ENCODE measurements around the gene CIT.

CIT gene

GRCh38 chr12:119693511-119693910 is 183.6 kb downstream of the CIT start:
- WGBS (ENCODE audit: insufficient coverage, insufficient read length), result no CpG with 5 or more reads among the region's 1 CpG
- Histone ChIP-seq H3K27ac (ENCODE audit: low read length) (no peak overlapping the region), H3K4me1 (ENCODE audit: control insufficient read depth, insufficient read depth, low read length) (no peaks in the 10 kb centered on the region), H3K9me3 (ENCODE audit: control insufficient read depth, insufficient read depth, low read length) (no peaks in the 10 kb centered on the region), H3K36me3 (ENCODE audit: control insufficient read depth, insufficient read depth, low read length) (peaks cover 10% of the 10 kb centered on the region), H3K27me3 (ENCODE audit: control insufficient read depth, insufficient read depth, low read length) (no peaks in the 10 kb centered on the region), H3K4me3 (ENCODE audit: low read length) (no peak overlapping the region)
- no peak for DNase-seq (ENCODE audit: low read depth, low spot score)

DNA sequence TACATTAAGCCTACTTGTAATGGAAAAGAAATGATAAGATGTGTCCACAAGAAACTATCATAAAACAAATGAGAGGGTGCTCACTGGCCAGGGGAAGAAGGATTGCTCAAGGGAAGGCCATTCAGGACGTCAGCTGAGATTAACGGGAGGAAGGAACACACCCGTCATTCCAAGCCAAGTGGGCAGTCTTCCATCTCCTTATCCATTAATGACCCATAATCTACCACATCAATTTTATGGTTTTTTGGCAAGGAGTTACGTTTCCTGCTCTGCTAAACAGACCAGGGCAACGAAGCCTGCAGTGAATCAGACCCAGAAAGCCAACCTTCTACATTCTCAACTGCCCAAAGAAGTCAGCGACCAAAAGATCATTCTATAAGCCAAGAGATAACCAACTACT is 184.1 kb downstream of the CIT start:
- Histone ChIP-seq H3K27ac (ENCODE audit: low read length) (no peak overlapping the region), H3K9me3 (ENCODE audit: control insufficient read depth, insufficient read depth, low read length) (no peaks in the 10 kb centered on the region), H3K27me3 (ENCODE audit: control insufficient read depth, insufficient read depth, low read length) (no peaks in the 10 kb centered on the region), H3K36me3 (ENCODE audit: control insufficient read depth, insufficient read depth, low read length) (peaks cover 10% of the 10 kb centered on the region), H3K4me3 (ENCODE audit: low read length) (no peak overlapping the region), H3K4me1 (ENCODE audit: control insufficient read depth, insufficient read depth, low read length) (no peaks in the 10 kb centered on the region)
- no peak for DNase-seq (ENCODE audit: low read depth, low spot score)
- WGBS (ENCODE audit: insufficient coverage, insufficient read length), result no CpG with 5 or more reads among the region's 6 CpGs

- peaks cover 8% of the 10 kb centered on the region for H3K36me3 ChIP-seq (ENCODE audit: control insufficient read depth, insufficient read depth, low read length)
- no CpG with 5 or more reads among the region's 5 CpGs for WGBS (ENCODE audit: insufficient coverage, insufficient read length)
- no peak overlapping the region for H3K27ac ChIP-seq (ENCODE audit: low read length)
Observed at GRCh38 chr12:119692410-119692809, 184.7 kb downstream of the CIT start.

DNA sequence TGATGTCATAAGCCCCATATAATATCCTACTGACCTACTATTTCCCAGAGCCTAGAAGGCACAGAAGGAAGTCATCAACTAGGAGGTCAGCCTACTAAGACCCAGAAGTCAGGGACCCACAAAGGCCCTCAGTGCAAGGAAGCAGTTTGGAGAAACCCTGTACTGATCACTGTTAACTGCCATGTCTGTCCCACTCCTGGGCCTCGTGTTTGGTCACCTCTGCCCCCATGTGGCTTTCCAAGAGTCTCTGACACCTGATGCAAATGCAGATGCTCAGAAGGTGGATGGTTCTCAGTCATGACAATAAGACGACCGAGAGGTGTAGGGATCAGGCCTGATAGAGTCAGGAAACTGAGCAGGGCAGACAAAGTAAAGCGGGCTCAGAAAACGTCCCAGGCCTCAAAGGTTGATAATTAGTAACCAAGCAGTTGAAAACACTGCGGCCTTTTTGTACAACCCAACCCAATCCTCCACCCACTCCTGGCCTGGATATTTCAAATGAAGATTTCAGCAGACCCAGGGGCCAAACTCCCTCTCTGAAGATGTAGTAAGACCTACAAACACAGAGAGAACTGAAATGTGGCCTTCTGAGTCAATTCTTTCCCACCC is 185.8 kb downstream of the CIT start:
- Histone ChIP-seq H3K9me3 (ENCODE audit: control insufficient read depth, insufficient read depth, low read length) (no peaks in the 10 kb centered on the region), H3K27me3 (ENCODE audit: control insufficient read depth, insufficient read depth, low read length) (no peaks in the 10 kb centered on the region), H3K27ac (ENCODE audit: low read length) (no peak overlapping the region), H3K36me3 (ENCODE audit: control insufficient read depth, insufficient read depth, low read length) (peaks cover 8% of the 10 kb centered on the region), H3K4me1 (ENCODE audit: control insufficient read depth, insufficient read depth, low read length) (no peaks in the 10 kb centered on the region), H3K4me3 (ENCODE audit: low read length) (no peak overlapping the region)
- DNase-seq (ENCODE audit: low read depth, low spot score), result no peak
- WGBS (ENCODE audit: insufficient coverage, insufficient read length), result no CpG with 5 or more reads among the region's 6 CpGs

More at GRCh38 chr12:119692410-119692809, 184.7 kb downstream of the CIT start:
- Histone ChIP-seq H3K4me3 (ENCODE audit: low read length) (no peak overlapping the region), H3K4me1 (ENCODE audit: control insufficient read depth, insufficient read depth, low read length) (no peaks in the 10 kb centered on the region), H3K27me3 (ENCODE audit: control insufficient read depth, insufficient read depth, low read length) (no peaks in the 10 kb centered on the region), H3K9me3 (ENCODE audit: control insufficient read depth, insufficient read depth, low read length) (no peaks in the 10 kb centered on the region)
- no peak for DNase-seq (ENCODE audit: low read depth, low spot score)

- no peak overlapping the region for H3K4me3 ChIP-seq (ENCODE audit: low read length)
- DNase-seq (ENCODE audit: low read depth, low spot score), result no peak
- no peaks in the 10 kb centered on the region for H3K27me3 ChIP-seq (ENCODE audit: control insufficient read depth, insufficient read depth, low read length)
- H3K27ac ChIP-seq (ENCODE audit: low read length), result no peak overlapping the region
- H3K4me1 ChIP-seq (ENCODE audit: control insufficient read depth, insufficient read depth, low read length), result no peaks in the 10 kb centered on the region
- H3K9me3 ChIP-seq (ENCODE audit: control insufficient read depth, insufficient read depth, low read length), result no peaks in the 10 kb centered on the region
- peaks cover 8% of the 10 kb centered on the region for H3K36me3 ChIP-seq (ENCODE audit: control insufficient read depth, insufficient read depth, low read length)
- WGBS (ENCODE audit: insufficient coverage, insufficient read length), result no CpG with 5 or more reads among the region's 38 CpGs
Observed at GRCh38 chr12:119689935-119690500, 187.1 kb downstream of the CIT start.

- H3K9me3 ChIP-seq (ENCODE audit: control insufficient read depth, insufficient read depth, low read length), result no peaks in the 10 kb centered on the region
- no CpG with 5 or more reads among the region's 9 CpGs for WGBS (ENCODE audit: insufficient coverage, insufficient read length)
- no peak overlapping the region for H3K27ac ChIP-seq (ENCODE audit: low read length)
- no peak for DNase-seq (ENCODE audit: low read depth, low spot score)
- no peak overlapping the region for H3K4me3 ChIP-seq (ENCODE audit: low read length)
- no peaks in the 10 kb centered on the region for H3K4me1 ChIP-seq (ENCODE audit: control insufficient read depth, insufficient read depth, low read length)
- H3K27me3 ChIP-seq (ENCODE audit: control insufficient read depth, insufficient read depth, low read length), result no peaks in the 10 kb centered on the region
- peaks cover 8% of the 10 kb centered on the region for H3K36me3 ChIP-seq (ENCODE audit: control insufficient read depth, insufficient read depth, low read length)
Observed at GRCh38 chr12:119687879-119688278, 189.2 kb downstream of the CIT start.

DNA sequence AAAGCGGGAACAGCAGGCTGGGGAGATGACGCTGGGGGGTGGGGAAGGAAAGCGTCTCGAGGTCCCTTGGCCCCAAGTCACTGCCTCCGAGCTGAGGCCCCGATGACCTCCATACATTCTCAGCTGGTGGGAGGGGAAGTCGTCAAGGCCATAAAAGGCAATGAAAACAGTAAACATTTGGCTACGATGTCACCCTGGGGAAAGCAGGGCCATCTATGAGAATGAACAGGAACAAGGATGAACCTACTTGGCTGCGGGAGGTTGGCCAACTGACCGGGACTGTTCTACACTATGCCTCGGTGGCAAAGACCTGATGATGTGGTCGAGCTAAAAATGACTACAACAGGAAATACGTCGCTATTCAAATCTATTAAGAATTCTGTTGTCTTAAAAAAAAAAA is 189.7 kb downstream of the CIT start:
- no peak for DNase-seq (ENCODE audit: low read depth, low spot score)
- no peaks in the 10 kb centered on the region for H3K4me1 ChIP-seq (ENCODE audit: control insufficient read depth, insufficient read depth, low read length)
- no peak overlapping the region for H3K4me3 ChIP-seq (ENCODE audit: low read length)
- H3K27ac ChIP-seq (ENCODE audit: low read length), result no peak overlapping the region
- WGBS (ENCODE audit: insufficient coverage, insufficient read length), result no CpG with 5 or more reads among the region's 14 CpGs
- H3K9me3 ChIP-seq (ENCODE audit: control insufficient read depth, insufficient read depth, low read length), result no peaks in the 10 kb centered on the region
- peaks cover 8% of the 10 kb centered on the region for H3K36me3 ChIP-seq (ENCODE audit: control insufficient read depth, insufficient read depth, low read length)
- no peaks in the 10 kb centered on the region for H3K27me3 ChIP-seq (ENCODE audit: control insufficient read depth, insufficient read depth, low read length)

DNA sequence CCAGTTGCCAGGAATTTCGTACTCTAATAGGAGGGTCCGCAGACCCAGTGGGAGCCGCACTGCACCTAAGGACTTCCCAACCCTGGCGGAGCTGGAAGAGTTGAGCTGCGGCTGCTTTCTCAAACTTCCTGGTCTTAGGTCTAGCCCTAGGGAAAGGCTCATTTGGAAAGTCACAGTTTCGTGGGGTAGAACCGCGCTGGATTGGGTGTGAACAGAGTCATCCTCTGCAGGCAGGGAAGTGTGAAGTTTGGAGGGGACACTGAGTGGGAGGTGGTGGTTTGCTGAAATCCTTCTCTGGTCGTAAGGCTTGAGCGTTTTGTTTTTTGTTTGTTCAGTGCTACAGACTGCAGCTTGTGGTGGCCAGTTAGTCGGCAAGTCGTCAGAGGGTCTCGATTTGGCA is 190.3 kb downstream of the CIT start:
- no peaks in the 10 kb centered on the region for H3K4me1 ChIP-seq (ENCODE audit: control insufficient read depth, insufficient read depth, low read length)
- no peaks in the 10 kb centered on the region for H3K27me3 ChIP-seq (ENCODE audit: control insufficient read depth, insufficient read depth, low read length)
- H3K36me3 ChIP-seq (ENCODE audit: control insufficient read depth, insufficient read depth, low read length), result peaks cover 12% of the 10 kb centered on the region
- no peak overlapping the region for H3K27ac ChIP-seq (ENCODE audit: low read length)
- H3K9me3 ChIP-seq (ENCODE audit: control insufficient read depth, insufficient read depth, low read length), result no peaks in the 10 kb centered on the region
- WGBS (ENCODE audit: insufficient coverage, insufficient read length), result no CpG with 5 or more reads among the region's 13 CpGs
- no peak for DNase-seq (ENCODE audit: low read depth, low spot score)
- H3K4me3 ChIP-seq (ENCODE audit: low read length), result no peak overlapping the region

GRCh38 chr12:119686355-119686754 is 190.8 kb downstream of the CIT start:
- Histone ChIP-seq H3K36me3 (ENCODE audit: control insufficient read depth, insufficient read depth, low read length) (peaks cover 12% of the 10 kb centered on the region), H3K9me3 (ENCODE audit: control insufficient read depth, insufficient read depth, low read length) (no peaks in the 10 kb centered on the region), H3K4me1 (ENCODE audit: control insufficient read depth, insufficient read depth, low read length) (no peaks in the 10 kb centered on the region), H3K4me3 (ENCODE audit: low read length) (no peak overlapping the region), H3K27me3 (ENCODE audit: control insufficient read depth, insufficient read depth, low read length) (no peaks in the 10 kb centered on the region), H3K27ac (ENCODE audit: low read length) (no peak overlapping the region)
- no peak for DNase-seq (ENCODE audit: low read depth, low spot score)
- no CpG with 5 or more reads among the region's 12 CpGs for WGBS (ENCODE audit: insufficient coverage, insufficient read length)

- Histone ChIP-seq H3K9me3 (ENCODE audit: control insufficient read depth, insufficient read depth, low read length) (no peaks in the 10 kb centered on the region), H3K27me3 (ENCODE audit: control insufficient read depth, insufficient read depth, low read length) (no peaks in the 10 kb centered on the region), H3K4me3 (ENCODE audit: low read length) (no peak overlapping the region), H3K4me1 (ENCODE audit: control insufficient read depth, insufficient read depth, low read length) (no peaks in the 10 kb centered on the region), H3K27ac (ENCODE audit: low read length) (no peak overlapping the region), H3K36me3 (ENCODE audit: control insufficient read depth, insufficient read depth, low read length) (peaks cover 17% of the 10 kb centered on the region)
- DNase-seq (ENCODE audit: low read depth, low spot score), result no peak
- no CpG with 5 or more reads among the region's 4 CpGs for WGBS (ENCODE audit: insufficient coverage, insufficient read length)
Observed at GRCh38 chr12:119685375-119685774, 191.7 kb downstream of the CIT start.

All from iPS DF 6.9 (cell line).